Fibroblast of skin of right biceps (primary cell): ENCODE measurements around the gene MYBBP1A.
"Not testable (repeated sequence)": the region's sequence is repeated elsewhere in the genome, so short reads cannot be mapped to it uniquely, and the experiment has no call there.

ENCODE experiments used
- DNase-seq: peaks from one replicate; pipeline ENCODE4 v3.0.0-alpha.2; 2013

MYBBP1A gene, protein sequence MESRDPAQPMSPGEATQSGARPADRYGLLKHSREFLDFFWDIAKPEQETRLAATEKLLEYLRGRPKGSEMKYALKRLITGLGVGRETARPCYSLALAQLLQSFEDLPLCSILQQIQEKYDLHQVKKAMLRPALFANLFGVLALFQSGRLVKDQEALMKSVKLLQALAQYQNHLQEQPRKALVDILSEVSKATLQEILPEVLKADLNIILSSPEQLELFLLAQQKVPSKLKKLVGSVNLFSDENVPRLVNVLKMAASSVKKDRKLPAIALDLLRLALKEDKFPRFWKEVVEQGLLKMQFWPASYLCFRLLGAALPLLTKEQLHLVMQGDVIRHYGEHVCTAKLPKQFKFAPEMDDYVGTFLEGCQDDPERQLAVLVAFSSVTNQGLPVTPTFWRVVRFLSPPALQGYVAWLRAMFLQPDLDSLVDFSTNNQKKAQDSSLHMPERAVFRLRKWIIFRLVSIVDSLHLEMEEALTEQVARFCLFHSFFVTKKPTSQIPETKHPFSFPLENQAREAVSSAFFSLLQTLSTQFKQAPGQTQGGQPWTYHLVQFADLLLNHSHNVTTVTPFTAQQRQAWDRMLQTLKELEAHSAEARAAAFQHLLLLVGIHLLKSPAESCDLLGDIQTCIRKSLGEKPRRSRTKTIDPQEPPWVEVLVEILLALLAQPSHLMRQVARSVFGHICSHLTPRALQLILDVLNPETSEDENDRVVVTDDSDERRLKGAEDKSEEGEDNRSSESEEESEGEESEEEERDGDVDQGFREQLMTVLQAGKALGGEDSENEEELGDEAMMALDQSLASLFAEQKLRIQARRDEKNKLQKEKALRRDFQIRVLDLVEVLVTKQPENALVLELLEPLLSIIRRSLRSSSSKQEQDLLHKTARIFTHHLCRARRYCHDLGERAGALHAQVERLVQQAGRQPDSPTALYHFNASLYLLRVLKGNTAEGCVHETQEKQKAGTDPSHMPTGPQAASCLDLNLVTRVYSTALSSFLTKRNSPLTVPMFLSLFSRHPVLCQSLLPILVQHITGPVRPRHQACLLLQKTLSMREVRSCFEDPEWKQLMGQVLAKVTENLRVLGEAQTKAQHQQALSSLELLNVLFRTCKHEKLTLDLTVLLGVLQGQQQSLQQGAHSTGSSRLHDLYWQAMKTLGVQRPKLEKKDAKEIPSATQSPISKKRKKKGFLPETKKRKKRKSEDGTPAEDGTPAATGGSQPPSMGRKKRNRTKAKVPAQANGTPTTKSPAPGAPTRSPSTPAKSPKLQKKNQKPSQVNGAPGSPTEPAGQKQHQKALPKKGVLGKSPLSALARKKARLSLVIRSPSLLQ (N-terminal part only)

GRCh38 chr17:4554997-4555799 lies at the start of gene MYBBP1A:
Gene MYBBP1A, minus strand, starts transcription at chr17:4555384. Its CDS starts 60 bp downstream, at chr17:4555324.
- peak; percentile 95 for DNase-seq

- not testable (repeated sequence) for DNase-seq
Measured at GRCh38 chr17:4604736-4605135, 49.6 kb upstream of the MYBBP1A start.

GRCh38 chr17:4604111-4604644 lies 49.0 kb upstream of the MYBBP1A start:
- DNase-seq, result peak; percentile 67

GRCh38 chr17:4602041-4602440 lies 46.9 kb upstream of the MYBBP1A start:
- no peak for DNase-seq

DNA sequence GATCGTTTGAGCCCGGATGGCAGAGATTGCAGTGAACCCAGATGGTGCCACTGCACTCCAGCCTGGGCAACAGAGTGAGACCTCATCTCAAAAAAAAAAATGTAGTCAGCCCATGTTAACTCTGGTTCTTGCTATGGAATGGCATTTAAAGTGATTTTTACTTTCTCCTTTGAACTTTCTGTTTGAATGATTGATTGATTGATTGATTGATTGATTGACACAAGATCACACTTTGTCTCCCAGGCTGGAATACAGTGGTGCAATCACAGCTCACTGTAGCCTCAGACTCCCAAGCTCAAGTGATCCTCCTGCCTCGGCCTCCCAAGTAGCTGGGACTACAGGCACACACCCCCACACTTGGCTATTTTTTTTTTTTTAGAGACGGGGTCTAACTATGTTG lies 46.1 kb upstream of the MYBBP1A start:
- no peak for DNase-seq

GRCh38 chr17:4600563-4600962 lies 45.4 kb upstream of the MYBBP1A start:
- DNase-seq, result no peak

DNA sequence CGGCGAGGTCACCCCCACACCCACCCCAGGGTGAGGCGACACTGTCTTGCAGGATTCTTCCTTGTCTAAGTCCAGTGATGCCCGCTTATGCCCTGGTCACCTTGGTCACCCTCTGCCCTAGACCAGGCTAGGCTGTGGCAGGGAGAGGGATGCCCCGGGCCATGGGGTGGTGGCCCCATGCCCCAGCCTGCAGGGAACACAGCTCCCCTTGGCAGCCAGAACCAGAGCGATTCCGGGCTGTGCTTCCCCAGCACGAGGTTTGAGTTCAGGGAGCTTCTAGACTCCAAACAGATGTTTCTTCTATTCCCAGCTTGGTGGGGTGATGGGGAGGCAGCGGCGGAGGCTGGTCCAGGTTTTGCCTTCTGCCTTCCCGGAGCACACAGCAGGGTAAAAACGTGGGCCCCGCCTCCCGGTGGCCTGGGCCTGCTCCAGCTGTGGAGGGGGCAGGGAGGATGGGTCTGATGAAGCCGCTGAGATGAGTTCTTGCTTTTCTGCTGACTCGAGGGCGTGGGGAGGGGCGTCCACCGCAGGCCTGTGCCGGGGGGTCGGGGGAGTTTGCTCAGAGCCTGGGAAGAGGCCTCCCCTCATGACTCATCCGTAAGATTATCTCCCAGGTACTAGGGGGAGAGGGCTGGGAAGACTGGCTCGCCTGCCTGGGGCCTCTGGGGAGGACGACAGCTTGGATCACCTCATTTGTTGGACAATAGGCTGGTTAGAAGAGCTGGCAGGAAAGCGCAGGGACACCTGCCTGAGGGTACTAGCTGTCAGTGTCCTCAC lies 44.5 kb upstream of the MYBBP1A start:
- peak; percentile 64 for DNase-seq

GRCh38 chr17:4598776-4599504 lies 43.8 kb upstream of the MYBBP1A start:
- DNase-seq, result peak; percentile 30

GRCh38 chr17:4597975-4598374 lies 42.8 kb upstream of the MYBBP1A start:
- no peak for DNase-seq

DNA sequence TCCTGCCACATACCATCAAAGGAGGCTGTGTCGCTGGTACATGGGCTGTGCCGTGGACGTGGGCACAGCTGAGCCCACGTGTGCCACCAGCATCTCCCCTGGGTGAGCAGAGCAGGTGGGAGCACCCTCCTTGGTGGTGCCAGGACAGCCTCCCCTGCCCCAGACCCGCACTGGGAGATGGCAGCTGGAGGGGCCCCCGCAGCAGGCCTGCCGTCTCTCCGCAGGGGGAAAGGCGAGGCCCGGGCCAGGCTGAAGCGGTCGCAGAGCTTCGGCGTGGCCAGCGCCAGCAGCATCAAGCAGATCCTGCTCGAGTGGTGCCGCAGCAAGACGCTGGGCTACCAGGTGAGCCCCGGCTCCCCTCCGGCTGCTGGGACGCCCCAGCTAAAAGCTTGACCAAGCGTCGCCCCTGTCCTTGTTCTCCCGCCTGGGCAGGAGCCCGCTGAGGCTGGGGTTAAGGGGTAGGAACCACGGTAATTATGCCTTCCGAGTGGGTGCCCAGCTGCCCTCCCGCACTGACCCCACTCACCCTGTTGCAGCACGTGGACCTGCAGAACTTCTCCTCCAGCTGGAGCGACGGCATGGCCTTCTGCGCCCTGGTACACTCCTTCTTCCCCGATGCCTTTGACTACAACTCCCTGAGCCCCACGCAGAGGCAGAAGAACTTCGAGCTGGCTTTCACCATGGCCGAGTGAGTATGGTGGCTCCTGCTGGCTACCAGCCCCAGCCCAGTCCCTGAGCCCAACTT lies 41.6 kb upstream of the MYBBP1A start:
- DNase-seq, result no peak

DNA sequence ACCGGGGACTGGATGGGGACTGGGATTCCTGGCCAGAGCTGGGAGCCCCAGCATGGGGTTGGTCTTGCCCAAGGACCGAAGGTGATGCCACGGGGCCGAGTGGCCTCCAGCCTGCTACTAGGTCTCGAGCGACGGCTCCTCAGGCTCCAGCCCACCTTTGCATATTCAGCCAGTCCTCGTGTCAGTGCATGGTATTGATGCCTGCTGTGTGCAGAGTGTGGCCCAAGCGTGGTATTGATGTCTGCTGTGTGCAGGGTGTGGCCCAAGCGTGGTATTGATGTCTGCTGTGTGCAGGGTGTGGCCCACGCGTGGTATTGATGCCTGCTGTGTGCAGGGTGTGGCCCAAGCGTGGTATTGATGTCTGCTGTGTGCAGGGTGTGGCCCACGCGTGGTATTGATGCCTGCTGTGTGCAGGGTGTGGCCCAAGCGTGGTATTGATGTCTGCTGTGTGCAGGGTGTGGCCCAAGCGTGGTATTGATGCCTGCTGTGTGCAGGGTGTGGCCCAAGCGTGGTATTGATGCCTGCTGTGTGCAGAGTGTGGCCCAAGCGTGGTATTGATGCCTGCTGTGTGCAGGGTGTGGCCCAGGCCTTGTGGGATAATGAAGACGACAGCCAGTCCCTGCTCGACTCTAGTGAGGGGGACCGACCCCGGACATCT lies 40.6 kb upstream of the MYBBP1A start:
- DNase-seq, result not testable (repeated sequence)

GRCh38 chr17:4594931-4595684 lies 39.9 kb upstream of the MYBBP1A start:
- peak; percentile 15 for DNase-seq

DNA sequence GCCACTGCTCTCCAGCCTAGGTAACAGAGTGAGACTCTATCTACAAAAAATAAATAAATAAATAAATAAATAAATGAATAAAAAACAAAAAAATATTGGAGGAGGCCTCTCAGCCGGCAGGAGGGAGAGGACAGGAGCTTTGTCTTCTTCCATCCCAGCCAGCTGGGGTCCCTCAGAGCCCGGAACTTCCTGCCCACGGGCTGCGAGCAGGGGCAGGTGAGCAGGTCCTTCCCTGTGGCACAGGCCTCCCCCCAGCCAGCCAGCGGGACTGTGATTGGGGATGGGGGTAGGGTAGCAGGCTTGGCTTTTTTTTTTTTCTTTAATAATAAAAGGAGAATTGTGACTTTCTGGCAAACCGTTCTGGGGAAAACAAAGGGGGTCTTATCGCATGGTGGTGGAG lies 39.2 kb upstream of the MYBBP1A start:
- no peak for DNase-seq

DNA sequence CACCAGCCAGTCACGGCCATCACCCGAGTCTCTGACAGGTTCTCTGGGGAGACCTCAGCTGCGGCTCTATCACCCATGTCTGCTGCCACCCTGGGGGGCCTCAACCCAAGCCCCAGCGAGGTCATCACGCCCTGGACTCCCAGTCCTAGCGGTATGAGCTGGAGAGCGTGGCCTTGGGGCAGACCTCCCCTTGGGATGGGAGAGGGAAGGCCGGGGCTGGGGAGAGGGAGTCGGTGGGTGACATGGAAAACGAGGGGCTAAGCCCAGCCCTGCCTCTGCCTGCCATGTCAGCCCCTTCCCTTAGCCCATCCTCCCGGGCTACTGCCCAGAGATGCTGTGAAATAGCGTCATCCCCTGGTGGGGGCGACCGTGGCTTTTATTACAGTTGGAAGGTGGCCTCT lies 37.8 kb upstream of the MYBBP1A start:
- no peak for DNase-seq

DNA sequence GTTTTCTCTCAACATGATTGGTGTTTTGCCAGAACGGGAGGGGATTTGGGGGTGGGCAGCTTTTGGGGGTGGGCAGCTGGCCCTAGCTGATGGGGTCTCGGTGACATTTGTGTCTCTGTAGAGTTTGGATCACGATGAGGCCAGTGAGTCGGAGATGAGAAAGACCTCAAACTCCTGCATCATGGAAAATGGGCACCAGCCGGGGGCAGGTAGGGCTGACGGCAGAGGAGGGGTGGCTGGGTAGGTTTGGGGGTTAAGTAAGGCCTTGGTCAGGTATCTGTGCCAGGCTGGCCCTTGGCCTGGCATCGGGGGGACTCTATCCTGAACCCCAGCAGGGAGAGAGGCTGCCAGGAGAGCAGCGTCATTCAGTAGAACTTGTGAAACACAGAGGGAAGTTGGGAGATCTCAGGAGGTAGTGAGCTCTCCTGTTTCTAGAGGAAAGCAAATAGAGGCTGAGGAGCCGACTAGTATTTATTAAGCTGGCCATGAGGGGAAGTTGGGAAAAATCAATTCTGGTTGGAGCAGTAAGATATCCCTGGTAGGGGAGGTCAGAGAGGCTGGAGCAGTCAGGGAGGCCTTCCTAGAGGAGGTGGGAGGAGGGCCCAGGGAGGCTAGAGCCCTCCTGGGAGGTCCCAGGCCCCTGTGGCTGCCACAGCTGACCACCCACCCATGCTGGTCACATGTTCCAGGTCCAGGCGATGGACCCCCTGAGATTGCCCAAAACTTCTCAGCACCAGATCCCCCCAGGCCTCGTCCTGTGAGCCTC lies 37.2 kb upstream of the MYBBP1A start:
- DNase-seq, result no peak

DNA sequence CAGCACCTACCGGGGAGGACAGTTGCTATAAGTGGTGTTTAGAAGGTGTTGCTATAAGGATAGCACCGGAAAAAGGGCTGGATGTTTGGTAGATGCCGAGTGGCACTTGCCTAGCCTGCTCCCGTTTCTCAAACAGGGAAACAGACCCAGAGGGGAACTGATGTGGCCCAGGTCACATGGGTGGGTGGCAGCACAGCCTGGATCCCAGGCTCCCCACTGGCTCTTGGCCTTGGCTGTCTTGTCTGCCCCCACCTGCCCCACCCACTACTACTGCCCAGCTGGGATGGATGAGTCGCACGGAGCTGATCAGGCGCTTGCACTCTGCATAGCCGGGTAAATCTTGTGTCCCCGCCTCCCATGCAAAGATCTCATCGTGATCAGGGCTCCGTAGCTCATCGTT lies 36.3 kb upstream of the MYBBP1A start:
- no peak for DNase-seq

- DNase-seq, result no peak
Measured at GRCh38 chr17:4590981-4591453, 35.8 kb upstream of the MYBBP1A start.
